H1 (cell line): ENCODE results near the gene ARL3. TPM values are rescaled to one million over a fixed set of nuclear protein-coding genes. Genes with fewer than 3 reads are reported as not detected.

ENCODE experiments used
- CTCF ChIA-PET: fragments of 300-600 bp; sonication (Branson Sonifier 250); formaldehyde crosslinking; loops from one replicate; lab custom pipeline; 2021; ENCODE audit not compliant: partially characterized antibody; lab: Charles Lee
- POLR2A ChIA-PET: fragments of 300-600 bp; sonication (Branson Sonifier 250); formaldehyde crosslinking; loops from one replicate; lab custom pipeline; 2021; ENCODE audit warnings: inconsistent platforms; ENCODE audit not compliant: partially characterized antibody; lab: Charles Lee
- DNase-seq, 2 experiments: peaks; one replicate each; pipeline versions ENCODE4 v3.0.0 to v3.0.0-alpha.2; 2010 to 2022; ENCODE audit warnings: low spot score in 2 of 2, low read depth in 1 of 2, mixed read lengths in 1 of 2
- FAIRE-seq: peaks from 2 replicates; lab custom pipeline; 2011; peaks lifted over from hg19 to GRCh38; lab: Jason Lieb, UNC
- H2AFZ ChIP-seq: 2 replicates; pipeline ENCODE4 v1.8.1; 2012; ENCODE audit warnings: low read length, inconsistent platforms
- H2AK5ac ChIP-seq: 2 replicates; pipeline ENCODE4 v1.6.1; 2013; ENCODE audit warnings: low read depth, low read length
- H2BK120ac ChIP-seq: replicated peaks from 2 replicates; pipeline ENCODE3; 2013; ENCODE audit warnings: low read depth, low read length, inconsistent platforms
- H2BK12ac ChIP-seq: 2 replicates; pipeline ENCODE4 v1.6.1; 2013; ENCODE audit warnings: low read depth, low read length
- H2BK15ac ChIP-seq: 2 replicates; pipeline ENCODE4 v1.6.1; 2013; ENCODE audit warnings: low read length
- H2BK20ac ChIP-seq: 2 replicates; pipeline ENCODE4 v1.6.1; 2013; ENCODE audit warnings: low read length
- H2BK5ac ChIP-seq: 2 replicates; pipeline ENCODE4 v1.6.1; 2013; ENCODE audit warnings: low read depth, low read length
- H3K14ac ChIP-seq: 2 replicates; pipeline ENCODE4 v1.6.1; 2013; ENCODE audit warnings: inconsistent platforms; ENCODE audit not compliant: insufficient read length
- H3K18ac ChIP-seq: 2 replicates; pipeline ENCODE4 v1.6.1; 2013; ENCODE audit warnings: low read length; ENCODE audit errors: extremely low read depth
- H3K23ac ChIP-seq: 2 replicates; pipeline ENCODE4 v1.6.1; 2013; ENCODE audit warnings: inconsistent platforms; ENCODE audit not compliant: insufficient read length
- H3K23me2 ChIP-seq: 2 replicates; pipeline ENCODE4 v1.6.1; 2013; ENCODE audit warnings: low read depth, low read length
- H3K27ac ChIP-seq: 2 replicates; pipeline ENCODE4 v1.6.1; 2011; ENCODE audit warnings: low read depth, low read length, inconsistent platforms
- H3K27me3 ChIP-seq, 4 experiments: replicated peaks in 1 of 4; 1 replicate in 1 of 4; 2 replicates in 3 of 4; pipeline versions ENCODE4 v1.6.1 to v1.8.1; 2011 to 2013; ENCODE audit warnings: low read length in 3 of 4, mild to moderate bottlenecking in 3 of 4, inconsistent platforms in 2 of 4, mixed read lengths in 2 of 4, moderate library complexity in 1 of 4; ENCODE audit not compliant: control insufficient read depth in 3 of 4, insufficient read depth in 3 of 4; ENCODE audit errors: extremely low read depth in 1 of 4
- H3K36me3 ChIP-seq, 4 experiments: 2 replicates each; pipeline versions ENCODE4 v1.6.1 to v1.8.1; 2011 to 2013; ENCODE audit warnings: mild to moderate bottlenecking in 4 of 4, low read length in 3 of 4, moderate library complexity in 2 of 4, control low read depth in 1 of 4, inconsistent platforms in 1 of 4; ENCODE audit not compliant: insufficient read depth in 4 of 4, control insufficient read depth in 2 of 4
- H3K4ac ChIP-seq: replicated peaks from 2 replicates; pipeline ENCODE3; 2013; ENCODE audit warnings: low read length, low read depth, mixed read lengths, inconsistent platforms; ENCODE audit not compliant: insufficient read length
- H3K4me1 ChIP-seq, 4 experiments: replicated peaks in 1 of 4; 1 replicate in 1 of 4; 2 replicates in 3 of 4; pipeline versions ENCODE4 v1.6.1 to v1.8.1; 2011 to 2013; ENCODE audit warnings: low read length in 3 of 4, inconsistent platforms in 2 of 4, mixed read lengths in 1 of 4; ENCODE audit not compliant: insufficient read depth in 4 of 4, control insufficient read depth in 3 of 4
- H3K4me2 ChIP-seq, 2 experiments: 2 replicates each; pipeline versions ENCODE4 v1.6.1 to v1.8.1; 2011 to 2013; ENCODE audit warnings: low read depth in 2 of 2, low read length in 2 of 2, control low read depth in 1 of 2, inconsistent platforms in 1 of 2, mild to moderate bottlenecking in 1 of 2; ENCODE audit not compliant: insufficient read depth in 1 of 2
- H3K4me3 ChIP-seq, 4 experiments: fragments of 200-600, 300-600 bp in 1 of 4; sonication (generic), shearing (Covaris generic), sonication (Bioruptor Twin) in 1 of 4; 2 replicates each; pipeline versions ENCODE4 v1.5.1 to v1.8.1; 2011 to 2016; ENCODE audit warnings: low read length in 4 of 4, low read depth in 3 of 4, control low read depth in 2 of 4, inconsistent platforms in 2 of 4, mild to moderate bottlenecking in 2 of 4, mixed read lengths in 1 of 4, moderate library complexity in 1 of 4; ENCODE audit not compliant: insufficient read depth in 2 of 4; ENCODE audit errors: extremely low read depth in 1 of 4
- H3K56ac ChIP-seq: replicated peaks from 2 replicates; pipeline ENCODE3; 2013; ENCODE audit warnings: low read depth, mild to moderate bottlenecking, mixed read lengths, low read length, inconsistent platforms; ENCODE audit not compliant: insufficient read length
- H3K79me1 ChIP-seq: 2 replicates; pipeline ENCODE4 v1.6.1; 2013; ENCODE audit warnings: low read depth, low read length, control low read depth
- H3K79me2 ChIP-seq, 2 experiments: 2 replicates each; pipeline versions ENCODE4 v1.6.1 to v1.8.1; 2012 to 2013; ENCODE audit warnings: low read length in 2 of 2, mild to moderate bottlenecking in 2 of 2, inconsistent platforms in 1 of 2; ENCODE audit not compliant: insufficient read depth in 2 of 2, control insufficient read depth in 1 of 2
- H3K9ac ChIP-seq, 4 experiments: replicated peaks in 1 of 4; 1 replicate in 1 of 4; 2 replicates in 3 of 4; pipeline versions ENCODE4 v1.6.1 to v1.8.1; 2011 to 2013; ENCODE audit warnings: low read depth in 3 of 4, low read length in 3 of 4, control low read depth in 2 of 4, mild to moderate bottlenecking in 2 of 4, moderate library complexity in 2 of 4, inconsistent platforms in 1 of 4; ENCODE audit errors: extremely low read depth in 1 of 4
- H3K9me3 ChIP-seq, 2 experiments: 2 replicates each; pipeline versions ENCODE4 v1.6.1 to v1.8.1; 2012 to 2013; ENCODE audit warnings: mild to moderate bottlenecking in 2 of 2, moderate library complexity in 2 of 2, control low read depth in 1 of 2, inconsistent platforms in 1 of 2, low read depth in 1 of 2, low read length in 1 of 2, mixed read lengths in 1 of 2; ENCODE audit not compliant: insufficient read depth in 2 of 2
- H4K20me1 ChIP-seq, 2 experiments: replicated peaks in 1 of 2; 2 replicates each; pipeline versions ENCODE3 to v1.8.1; 2011 to 2013; ENCODE audit warnings: inconsistent platforms in 2 of 2, low read length in 2 of 2, mild to moderate bottlenecking in 1 of 2; ENCODE audit not compliant: insufficient read depth in 2 of 2, control insufficient read depth in 1 of 2
- H4K5ac ChIP-seq: 2 replicates; pipeline ENCODE4 v1.6.1; 2013; ENCODE audit warnings: low read length, low read depth, mixed read lengths, inconsistent platforms; ENCODE audit not compliant: insufficient read length
- H4K8ac ChIP-seq: 2 replicates; pipeline ENCODE4 v1.8.0; 2013; ENCODE audit warnings: mild to moderate bottlenecking, moderate library complexity, low read length, inconsistent platforms; ENCODE audit not compliant: insufficient read depth; ENCODE audit errors: extremely low read depth
- H4K91ac ChIP-seq: replicated peaks from 2 replicates; pipeline ENCODE3; 2013; ENCODE audit warnings: low read length, mixed read lengths, inconsistent platforms; ENCODE audit not compliant: insufficient read length
- CHD2 ChIP-seq: IDR thresholded peaks from 2 replicates; pipeline ENCODE4 v1.6.1; 2012; ENCODE audit warnings: low read length, improper control_type of control experiment
- EGR1 ChIP-seq: IDR thresholded peaks from 2 replicates; pipeline ENCODE4 v1.6.1; 2011; ENCODE audit warnings: low read depth, low read length, borderline replicate concordance
- SP1 ChIP-seq: IDR thresholded peaks from 2 replicates; pipeline ENCODE4 v1.6.1; 2011; ENCODE audit warnings: low read depth, low read length
- SP4 ChIP-seq: IDR thresholded peaks from 2 replicates; pipeline ENCODE4 v1.6.1; 2012; ENCODE audit warnings: low read length, inconsistent platforms
- TAF7 ChIP-seq: optimal IDR thresholded peaks from 2 replicates; pipeline ENCODE3; 2011; ENCODE audit warnings: low read depth, mild to moderate bottlenecking, inconsistent platforms, low read length, moderate library complexity, borderline replicate concordance
- TEAD4 ChIP-seq: IDR thresholded peaks from 2 replicates; pipeline ENCODE4 v1.6.1; 2012; ENCODE audit warnings: low read depth, low read length, inconsistent platforms, mixed read lengths
- WGBS, 2 experiments: shearing (Covaris generic) in 1 of 2; methylation state at CpG; one replicate each; pipeline versions ENCODE4 v1.1.6 to v1.1.7; 2013 to 2015; ENCODE audit warnings: low lambda C conversion rate in 2 of 2, mixed read lengths in 2 of 2, inconsistent platforms in 1 of 2, low coverage in 1 of 2, missing lambda C conversion rate in 1 of 2; ENCODE audit not compliant: insufficient replicate concordance in 2 of 2, insufficient coverage in 1 of 2, insufficient read length in 1 of 2; ENCODE audit errors: extremely low coverage in 1 of 2, missing lambda C conversion rate in 1 of 2; 5-methylcytosine and 5-hydroxymethylcytosine counted together
- polyA plus RNA-seq, 7 experiments: library from polyadenylated mRNA; depleted of rRNA in 3 of 7; stranded (reverse) in 5 of 7; unstranded in 2 of 7; fragments of >200 nt in 5 of 7; fragments of 200-250 nt in 2 of 7; gene quantifications; 1 replicate in 5 of 7; 2 replicates in 1 of 7; 4 replicates in 1 of 7; pipeline versions ENCODE4 v1.2.1 to v1.2.3, GENCODE V29; 2011 to 2013; ENCODE audit warnings: missing spikeins in 2 of 7, mixed read lengths in 2 of 7
- total RNA-seq: library from RNA; stranded (reverse); fragmentation: NEBNext Ultra II Directional; extraction: Animal tissue kit (Norgen Biotek cat#: 25700); gene quantifications from 2 replicates; pipeline ENCODE4 v1.2.1, GENCODE V29; 2021

The ARL3 gene
- total and polyA plus RNA-seq, 2 of the 8 experiments (the other 6 are each of a cell fraction or from before 2014, with no cell fraction given) = 8.8 to 16.2 TPM

GRCh38 chr10:102726274-102726673, 12.1 kb upstream of the ARL3 start:
- POLR2A ChIA-PET = interaction anchor here (1.3 to 6.0 kb wide), 4 partner anchors 8 to 25 kb away, joined by 4 to 53 read pairs (median 18); partner anchors contain the start of genes ARL3, SFXN2 and WBP1L

More at GRCh38 chr10:102726274-102726673, 12.1 kb upstream of the ARL3 start:
- no peak for FAIRE-seq
- DNase-seq = no peak
- Histone ChIP-seq H3K4ac (no peak overlapping the region), H4K20me1 (peaks cover 0 to 6% of the 10 kb centered on the region in 2 experiments), H3K14ac (no peak overlapping the region), H3K27me3 (no peaks in the 10 kb centered on the region), H3K4me1 (no peaks in the 10 kb centered on the region), H3K79me2 (peaks cover 0 to 27% of the 10 kb centered on the region in 2 experiments; a peak in 2 of 4 replicates), H2BK15ac (no peak overlapping the region), H3K4me3 (no peak overlapping the region), H3K23me2 (no peaks in the 10 kb centered on the region; the same call in 1 of the 2 replicates), H2BK20ac (no peak overlapping the region), H2BK12ac (no peak overlapping the region), H3K23ac (no peak overlapping the region), H3K56ac (no peak overlapping the region), H3K18ac (no peak overlapping the region), H3K27ac (no peak overlapping the region), H2BK120ac (no peak overlapping the region), H3K9ac (no peak overlapping the region), H4K91ac (no peak overlapping the region), H2AK5ac (no peak overlapping the region), H3K36me3 (peaks cover 8 to 39% (median 24%) of the 10 kb centered on the region in 4 experiments; a peak in 7 of 8 replicates), H3K4me2 (no peak overlapping the region), H4K5ac (no peak overlapping the region), H2AFZ (no peak overlapping the region), H2BK5ac (no peak overlapping the region), H4K8ac (no peak overlapping the region), H3K9me3 (no peaks in the 10 kb centered on the region), H3K79me1 (no peaks in the 10 kb centered on the region; the same call in 1 of the 2 replicates)
- TF ChIP-seq CHD2 = no peak
- TF ChIP-seq SP1 = no peak
- no peak for TF ChIP-seq TAF7
- no peak for TF ChIP-seq SP4
- no peak for TF ChIP-seq EGR1
- TF ChIP-seq TEAD4 = no peak
- CTCF ChIA-PET = interaction anchor here (0.6 to 2.0 kb wide), 7 partner anchors 12 to 345 kb away, joined by 3 to 6 read pairs (median 3); partner anchors contain the start of genes ARL3 and SFXN2
- 58% methylated on average over 3 of the region's 3 CpGs; no CpG with 5 or more reads in 1 of the 2 experiments for WGBS, 2 experiments
